Ovary (tissue), 9 donors: ENCODE measurements around the gene SMIM44. TPM values are rescaled to one million over a fixed set of nuclear protein-coding genes. Genes with fewer than 3 reads are reported as not detected.
A peak's percentile ranks its signal among the peaks of the same experiment; 100 is the strongest.

ENCODE experiments used
- DNase-seq, 5 donors: peaks; one replicate each; pipeline ENCODE4 v3.0.0-alpha.2; 2019 to 2020
- H3K27ac ChIP-seq, 2 donors: fragments of 200-600 bp; one replicate each; pipeline versions ENCODE4 v1.5.1 to v1.8.0; 2019 to 2022
- H3K27me3 ChIP-seq: fragments of 200-600 bp; one replicate; pipeline ENCODE4 v1.8.0; 2022
- H3K36me3 ChIP-seq: fragments of 200-600 bp; sonication (generic); one replicate; pipeline ENCODE4 v1.5.1; 2019
- H3K4me1 ChIP-seq: one replicate; pipeline ENCODE4 v1.8.1; 2013; ENCODE audit warnings: mild to moderate bottlenecking, moderate library complexity; ENCODE audit not compliant: insufficient read depth
- H3K4me3 ChIP-seq: fragments of 200-600 bp; sonication (generic); one replicate; pipeline ENCODE4 v1.5.1; 2017
- H3K9me3 ChIP-seq, 2 donors: fragments of 200-600 bp in 1 of 2; sonication (generic) in 1 of 2; one replicate each; pipeline versions ENCODE4 v1.5.1 to v1.8.1; 2013 to 2019; ENCODE audit warnings: mild to moderate bottlenecking in 1 of 2, moderate library complexity in 1 of 2
- EP300 ChIP-seq: sonication (generic); formaldehyde crosslinking; IDR thresholded peaks from one replicate; pipeline ENCODE4 v1.6.1; 2017; ENCODE audit warnings: antibody characterized with exemption
- POLR2A ChIP-seq: fragments of 450-650 bp; IDR thresholded peaks from one replicate; pipeline ENCODE4 v1.6.1; 2017; ENCODE audit warnings: antibody characterized with exemption, mild to moderate bottlenecking, moderate library complexity
- WGBS, 3 donors: extraction: QIAGEN DNeasy Blood & Tissue Kit in 1 of 3; methylation state at CpG; one replicate each; pipeline versions ENCODE4 v1.1.5 to v1.1.7; 2013 to 2017; 5-methylcytosine and 5-hydroxymethylcytosine counted together
- intact Hi-C, 4 donors: fragments of 100-400 bp; cut with DNase I; formaldehyde crosslinking; loops; one replicate each; pipeline versions ENCODE4 v1.11.0 to v1.15.1; 2022 to 2023
- polyA plus RNA-seq, 2 donors: library from polyadenylated mRNA; stranded (reverse); fragments of 200-250 nt in 1 of 2; fragments of 350-450 nt in 1 of 2; fragmentation: Illumina TruSeq in 1 of 2; extraction: RNeasy Lipid Tissue Mini Kit (QIAGEN cat#74804) in 1 of 2; gene quantifications; one replicate each; pipeline ENCODE4 v1.2.3, GENCODE V29; 2013 to 2014
- total RNA-seq, 7 donors: library from RNA; depleted of rRNA in 2 of 7; stranded (reverse); fragments of >200 nt in 2 of 7; fragmentation: NEBNext Ultra II Directional in 3 of 7; extraction: Animal tissue kit (Norgen Biotek cat#: 25700) in 3 of 7; gene quantifications; one replicate each; pipeline versions ENCODE4 v1.1.0 to v1.2.4, GENCODE V29; 2016 to 2023
- TF ChIP-seq, protein P1 (sequence below), 3 donors: fragments of 450-650 bp in 2 of 3; fragments of 200-600 bp in 1 of 3; IDR thresholded peaks; one replicate each; pipeline versions ENCODE4 v1.5.1 to v1.8.0; 2016 to 2022; ENCODE audit warnings: antibody characterized with exemption in 3 of 3, mild to moderate bottlenecking in 1 of 3
- donor health status: DM: no; HTN: no; CAD: no; lungs with moderate emphysema.
- donor health status: DM: no; HTN: no; CAD: no.
- donor health status: Bipolar disorder and iron deficiency.
- donor health status: DM: yes; HTN: yes; CAD: no.
- donor health status: DM: no; HTN: no; CAD: no.
- donor health status: DM: yes; HTN: yes; CAD: no.

Gene SMIM44
- total and polyA plus RNA-seq, 9 donors, result 0.92 TPM; not detected in 8

- no peaks in the 10 kb centered on the region for H3K9me3 ChIP-seq
- H3K36me3 ChIP-seq, result no peaks in the 10 kb centered on the region
- H3K27ac ChIP-seq, result no peak overlapping the region
- DNase-seq, result no peak
- H3K27me3 ChIP-seq, result no peaks in the 10 kb centered on the region
- TF ChIP-seq POLR2A, result no peak
- no peak overlapping the region for H3K4me3 ChIP-seq
- intact Hi-C loops, result no loop called here
- WGBS, 3 donors, result 67 to 78% (median 70%) methylated on average over 13 of the region's 13 CpGs
- H3K4me1 ChIP-seq, result peaks cover 12% of the 10 kb centered on the region
Observed at GRCh38 chr19:3503036-3503572, 19.9 kb upstream of the SMIM44 start.

GRCh38 chr19:3501780-3502179, 18.5 kb upstream of the SMIM44 start:
- 83 to 91% (median 90%) methylated on average over 3 of the region's 3 CpGs for WGBS, 3 donors
- intact Hi-C loops, result no loop called here
- H3K36me3 ChIP-seq, result no peaks in the 10 kb centered on the region

DNA sequence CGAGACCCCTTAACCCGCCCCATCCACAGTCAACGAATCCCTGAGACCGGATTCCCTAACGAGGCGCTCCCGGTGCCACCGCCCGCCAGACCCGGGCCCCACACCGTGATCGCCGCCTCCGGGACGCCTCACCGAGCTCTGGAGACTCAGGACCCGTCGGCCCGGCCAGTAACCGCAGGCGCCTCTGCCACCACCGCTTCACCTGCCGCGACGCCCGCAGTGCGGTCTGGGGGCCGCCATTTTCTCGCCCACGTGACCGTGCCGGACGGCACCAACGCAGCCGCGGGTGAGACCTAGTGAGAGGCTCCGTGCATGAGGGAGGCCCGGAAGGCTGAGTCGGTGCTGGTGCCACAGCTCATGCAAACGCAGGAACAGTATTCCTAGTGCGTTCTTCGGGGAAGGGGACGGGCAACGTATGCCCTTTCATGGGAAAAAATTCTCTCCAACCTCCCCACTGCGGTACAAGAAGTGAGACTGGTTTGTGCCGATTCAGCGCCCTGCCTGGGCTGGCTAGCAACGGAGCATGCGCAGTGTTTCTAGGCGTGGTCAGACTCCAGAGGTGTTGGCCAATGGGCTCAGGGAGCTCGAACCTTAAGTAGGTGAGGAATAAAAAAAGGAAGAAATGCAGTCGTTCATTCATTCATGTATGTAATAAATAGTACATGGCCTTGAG, 17.3 kb upstream of the SMIM44 start, which contains the start of gene DOHH:
Gene DOHH, minus strand, starts transcription at position 246 of the 673 bp plus-strand sequence. CDS start 3,860 bp downstream, outside the sequence.
- intact Hi-C loops, result no loop called here
- no peaks in the 10 kb centered on the region for H3K9me3 ChIP-seq
- no peaks in the 10 kb centered on the region for H3K36me3 ChIP-seq
- WGBS, 3 donors, result 0% methylated on average over 52 of the region's 52 CpGs
- peak within 1 kb of the TSS; percentile 83 for H3K4me3 ChIP-seq
- TF ChIP-seq EP300, result no peak
- TF ChIP-seq POLR2A, result peak; percentile 63
- TF ChIP-seq, protein P1, sequence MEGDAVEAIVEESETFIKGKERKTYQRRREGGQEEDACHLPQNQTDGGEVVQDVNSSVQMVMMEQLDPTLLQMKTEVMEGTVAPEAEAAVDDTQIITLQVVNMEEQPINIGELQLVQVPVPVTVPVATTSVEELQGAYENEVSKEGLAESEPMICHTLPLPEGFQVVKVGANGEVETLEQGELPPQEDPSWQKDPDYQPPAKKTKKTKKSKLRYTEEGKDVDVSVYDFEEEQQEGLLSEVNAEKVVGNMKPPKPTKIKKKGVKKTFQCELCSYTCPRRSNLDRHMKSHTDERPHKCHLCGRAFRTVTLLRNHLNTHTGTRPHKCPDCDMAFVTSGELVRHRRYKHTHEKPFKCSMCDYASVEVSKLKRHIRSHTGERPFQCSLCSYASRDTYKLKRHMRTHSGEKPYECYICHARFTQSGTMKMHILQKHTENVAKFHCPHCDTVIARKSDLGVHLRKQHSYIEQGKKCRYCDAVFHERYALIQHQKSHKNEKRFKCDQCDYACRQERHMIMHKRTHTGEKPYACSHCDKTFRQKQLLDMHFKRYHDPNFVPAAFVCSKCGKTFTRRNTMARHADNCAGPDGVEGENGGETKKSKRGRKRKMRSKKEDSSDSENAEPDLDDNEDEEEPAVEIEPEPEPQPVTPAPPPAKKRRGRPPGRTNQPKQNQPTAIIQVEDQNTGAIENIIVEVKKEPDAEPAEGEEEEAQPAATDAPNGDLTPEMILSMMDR (IDR thresholded peaks at IDR 0.05), result peak in 1 of 3 donors; percentile 36
- H3K4me1 ChIP-seq, result peaks cover 4% of the 10 kb centered on the region
- peak within 1 kb of the TSS; percentile 82 to 91 for H3K27ac ChIP-seq
- H3K27me3 ChIP-seq, result no peaks in the 10 kb centered on the region
- DNase-seq, result peak; percentile 95 to 96 (median 96)

More at GRCh38 chr19:3501780-3502179, 18.5 kb upstream of the SMIM44 start:
- no peak overlapping the region for H3K4me3 ChIP-seq
- H3K9me3 ChIP-seq, result no peaks in the 10 kb centered on the region
- DNase-seq, result no peak
- TF ChIP-seq EP300 (no peak), POLR2A (no peak)
- TF ChIP-seq, protein P1 (IDR thresholded peaks at IDR 0.05), result no peak
- H3K4me1 ChIP-seq, result peaks cover 4% of the 10 kb centered on the region
- no peak overlapping the region for H3K27ac ChIP-seq
- no peaks in the 10 kb centered on the region for H3K27me3 ChIP-seq

- Histone ChIP-seq H3K4me1 (peaks cover 4% of the 10 kb centered on the region), H3K9me3 (no peaks in the 10 kb centered on the region), H3K27ac (peak overlapping the region; percentile 82 to 91), H3K36me3 (no peaks in the 10 kb centered on the region), H3K4me3 (peak overlapping the region; percentile 83), H3K27me3 (no peaks in the 10 kb centered on the region)
- DNase-seq, result no peak
- intact Hi-C loops, result no loop called here
- TF ChIP-seq, protein P1 (IDR thresholded peaks at IDR 0.05), result no peak
- TF ChIP-seq EP300, result no peak
- TF ChIP-seq POLR2A, result no peak
- 18 to 23% (median 18%) methylated on average over 18 of the region's 18 CpGs for whole genome bisulfite sequencing, 3 donors
Observed at GRCh38 chr19:3499738-3500428, 16.6 kb upstream of the SMIM44 start.
